ENCODE results near the gene ROR1. TPM values are rescaled to one million over a fixed set of nuclear protein-coding genes. Genes with fewer than 3 reads are reported as not detected.
A peak's percentile ranks its signal among the peaks of the same experiment; 100 is the strongest.

Gene ROR1
- total RNA-seq, 1 donor, result 0.10 TPM

DNA sequence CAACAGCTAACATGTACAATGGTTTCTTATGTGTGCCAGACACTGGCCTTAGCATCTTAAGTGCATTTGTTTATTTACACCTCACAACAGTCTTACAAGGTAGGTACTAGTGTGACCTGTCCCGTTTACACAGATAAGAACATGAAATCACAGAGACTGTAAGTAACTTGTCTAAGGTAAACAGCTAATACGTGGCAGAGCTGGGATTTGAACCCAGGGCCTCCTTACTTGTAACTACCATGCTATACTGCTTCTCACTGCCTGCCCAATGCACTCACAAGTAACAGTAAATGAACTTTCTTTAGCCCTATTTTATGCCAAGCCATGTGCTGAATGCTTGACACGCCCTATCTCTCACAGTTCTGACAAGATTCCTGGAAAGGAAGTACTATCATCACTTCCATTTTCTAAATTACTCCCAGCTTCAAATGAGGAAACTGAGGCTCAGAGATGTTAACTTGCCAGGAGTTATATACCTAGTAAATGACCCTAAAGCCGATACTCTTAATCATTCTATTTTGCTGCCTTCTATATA, 25.7 kb upstream of the ROR1 start:
- no peak overlapping the region for H3K4me3 ChIP-seq (ENCODE audit: low read length)
- no peaks in the 10 kb centered on the region for H3K4me1 ChIP-seq (ENCODE audit: insufficient read depth, low read length)
- H3K9me3 ChIP-seq (ENCODE audit: low read depth, low read length), result no peaks in the 10 kb centered on the region
- H3K27me3 ChIP-seq (ENCODE audit: insufficient read depth, low read length), result no peaks in the 10 kb centered on the region

DNA sequence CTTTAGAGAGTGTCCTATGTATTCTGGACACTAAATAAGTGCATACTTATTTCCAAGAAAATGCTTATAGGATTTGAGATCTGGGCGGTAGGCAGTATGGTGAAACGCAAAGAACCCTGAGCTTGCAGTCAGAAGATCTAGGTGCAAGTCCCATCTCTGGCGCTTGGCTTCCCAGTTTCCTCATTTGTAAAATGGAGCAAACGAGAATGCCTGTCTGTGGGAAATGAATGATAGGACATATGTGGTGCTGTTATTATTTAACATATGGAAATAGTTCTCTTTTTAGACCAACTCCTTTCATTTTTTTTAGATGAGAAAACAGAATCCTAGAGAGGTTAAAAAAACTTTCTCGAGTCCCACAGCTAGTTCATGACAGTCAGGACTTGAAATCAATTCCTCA, 25.2 kb upstream of the ROR1 start:
- Histone ChIP-seq H3K9me3 (ENCODE audit: low read depth, low read length) (no peaks in the 10 kb centered on the region), H3K4me3 (ENCODE audit: low read length) (no peak overlapping the region), H3K4me1 (ENCODE audit: insufficient read depth, low read length) (no peaks in the 10 kb centered on the region), H3K27me3 (ENCODE audit: insufficient read depth, low read length) (no peaks in the 10 kb centered on the region)

DNA sequence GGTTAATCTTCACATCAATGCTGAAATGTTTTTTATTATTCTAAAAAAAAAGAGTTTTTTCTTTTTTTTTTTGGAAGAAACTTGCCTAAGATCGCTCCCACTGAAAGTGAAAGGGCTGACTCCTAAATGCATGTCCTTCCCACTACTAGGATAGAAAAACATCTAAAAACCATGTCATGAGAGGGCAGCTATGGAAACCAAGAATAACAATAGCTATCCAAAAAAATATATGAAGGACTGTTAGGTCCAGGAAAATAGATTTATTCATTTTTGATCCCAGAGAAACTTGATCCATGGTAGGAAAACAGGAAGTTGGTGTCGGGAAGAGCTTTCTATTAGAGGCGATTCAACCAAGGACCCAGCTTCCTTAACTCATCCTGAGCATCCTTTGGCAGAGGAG, 23.1 kb upstream of the ROR1 start:
- Histone ChIP-seq H3K27me3 (ENCODE audit: insufficient read depth, low read length) (no peaks in the 10 kb centered on the region), H3K9me3 (ENCODE audit: low read depth, low read length) (no peaks in the 10 kb centered on the region), H3K4me3 (ENCODE audit: low read length) (no peak overlapping the region), H3K4me1 (ENCODE audit: insufficient read depth, low read length) (no peaks in the 10 kb centered on the region)

DNA sequence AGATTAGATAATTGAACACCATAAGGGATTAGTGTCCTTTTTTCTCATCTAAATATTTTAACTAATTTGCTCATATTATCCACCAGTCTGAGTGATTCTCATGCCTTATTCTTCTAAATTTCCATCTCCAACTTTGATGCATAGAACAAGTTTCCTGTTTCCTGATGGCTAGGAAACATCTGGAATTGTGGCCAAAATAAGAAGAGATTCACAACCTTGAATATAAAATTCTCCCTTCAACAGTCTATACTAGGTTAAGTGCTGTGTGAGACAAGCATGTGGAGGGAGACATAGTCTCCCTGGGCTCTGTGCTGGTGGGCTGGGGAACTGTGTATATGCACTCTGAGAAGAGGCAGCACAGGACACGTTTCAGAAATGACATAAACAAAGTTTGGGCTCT, 21.6 kb upstream of the ROR1 start:
- no peaks in the 10 kb centered on the region for H3K27me3 ChIP-seq (ENCODE audit: insufficient read depth, low read length)
- no peaks in the 10 kb centered on the region for H3K9me3 ChIP-seq (ENCODE audit: low read depth, low read length)
- H3K4me3 ChIP-seq (ENCODE audit: low read length), result no peak overlapping the region
- H3K4me1 ChIP-seq (ENCODE audit: insufficient read depth, low read length), result no peaks in the 10 kb centered on the region

DNA sequence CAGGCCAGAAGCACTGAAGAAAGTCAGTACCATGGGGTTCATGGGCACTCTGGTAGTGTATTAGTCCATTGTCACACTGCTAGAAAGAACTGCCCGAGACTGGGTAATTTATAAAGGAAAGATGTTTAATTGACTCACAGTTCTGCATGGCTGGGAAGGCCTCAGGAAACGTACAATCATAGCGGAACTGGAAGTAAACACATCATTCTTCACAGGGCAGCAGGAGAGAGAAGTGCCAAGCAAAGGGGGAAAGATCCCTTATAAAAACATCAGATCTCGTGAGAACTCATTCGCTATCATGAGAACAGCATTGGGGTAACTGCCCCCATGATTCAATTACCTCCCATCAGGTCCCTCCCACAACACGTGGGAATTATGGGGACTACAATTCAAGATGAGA, 20.2 kb upstream of the ROR1 start:
- Histone ChIP-seq H3K4me1 (ENCODE audit: insufficient read depth, low read length) (no peaks in the 10 kb centered on the region), H3K9me3 (ENCODE audit: low read depth, low read length) (no peaks in the 10 kb centered on the region), H3K27me3 (ENCODE audit: insufficient read depth, low read length) (no peaks in the 10 kb centered on the region), H3K4me3 (ENCODE audit: low read length) (no peak overlapping the region)

DNA sequence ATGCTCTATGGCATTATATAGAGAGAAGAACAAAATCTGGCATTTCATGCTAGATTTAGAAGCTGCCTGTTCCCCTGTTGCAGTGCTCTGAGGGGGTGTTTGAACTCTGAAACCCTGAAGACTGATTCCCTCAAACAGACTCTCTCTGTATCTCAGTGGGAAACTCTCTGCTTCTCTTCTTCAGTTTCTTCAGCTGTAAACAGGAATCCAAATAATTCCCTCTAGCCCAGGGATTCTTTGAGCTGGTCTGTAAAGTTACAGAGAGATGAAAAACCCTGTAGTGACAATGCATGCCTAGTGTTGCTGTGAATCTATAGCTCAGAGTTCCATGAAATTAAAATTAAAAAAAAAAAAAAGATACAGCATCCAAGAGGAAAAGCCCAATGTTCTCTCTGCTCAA, 17.0 kb upstream of the ROR1 start:
- Histone ChIP-seq H3K4me1 (ENCODE audit: insufficient read depth, low read length) (no peaks in the 10 kb centered on the region), H3K4me3 (ENCODE audit: low read length) (no peak overlapping the region), H3K27me3 (ENCODE audit: insufficient read depth, low read length) (no peaks in the 10 kb centered on the region), H3K9me3 (ENCODE audit: low read depth, low read length) (no peaks in the 10 kb centered on the region)

DNA sequence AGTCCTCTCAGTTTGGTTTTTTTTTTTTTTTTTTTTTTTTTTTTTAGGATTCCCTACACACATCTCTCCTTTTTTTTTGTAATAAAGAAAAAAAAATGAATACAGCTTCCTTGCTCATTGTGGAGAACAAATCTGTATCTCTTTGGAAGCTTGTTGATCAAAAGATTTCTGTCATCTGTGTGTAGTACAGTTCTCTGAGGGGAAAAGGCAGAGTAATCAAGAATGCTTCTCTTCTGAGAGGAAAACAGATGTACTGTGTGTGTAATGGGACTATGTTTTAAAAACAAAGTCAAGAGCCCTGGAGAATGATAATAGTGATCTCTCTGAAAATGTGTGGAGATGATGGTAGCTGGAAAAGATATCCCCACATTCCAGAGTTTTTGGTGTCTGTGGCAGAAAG, 16.5 kb upstream of the ROR1 start:
- Histone ChIP-seq H3K4me3 (ENCODE audit: low read length) (no peak overlapping the region), H3K4me1 (ENCODE audit: insufficient read depth, low read length) (no peaks in the 10 kb centered on the region), H3K27me3 (ENCODE audit: insufficient read depth, low read length) (no peaks in the 10 kb centered on the region), H3K9me3 (ENCODE audit: low read depth, low read length) (no peaks in the 10 kb centered on the region)

DNA sequence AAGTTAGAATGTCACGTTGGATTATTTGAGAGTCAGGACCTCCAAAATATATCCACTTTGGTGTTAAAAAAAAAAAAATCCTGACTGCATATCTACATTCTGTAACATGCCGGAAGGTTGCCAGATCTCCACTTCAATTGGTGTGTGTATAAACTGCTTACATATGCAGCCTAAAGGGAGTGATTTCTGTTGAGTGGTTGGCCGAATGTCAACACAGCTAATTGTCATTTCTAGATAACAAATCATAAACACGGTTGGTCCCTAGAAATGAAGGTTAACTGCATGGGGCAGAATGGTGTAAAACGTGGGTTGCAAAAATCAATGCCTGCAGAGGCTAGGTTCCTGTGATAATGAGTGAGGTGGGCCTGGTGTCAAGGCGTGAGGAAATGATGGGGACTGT, 15.0 kb upstream of the ROR1 start:
- Histone ChIP-seq H3K4me1 (ENCODE audit: insufficient read depth, low read length) (no peaks in the 10 kb centered on the region), H3K9me3 (ENCODE audit: low read depth, low read length) (no peaks in the 10 kb centered on the region), H3K27me3 (ENCODE audit: insufficient read depth, low read length) (no peaks in the 10 kb centered on the region), H3K4me3 (ENCODE audit: low read length) (no peak overlapping the region)

DNA sequence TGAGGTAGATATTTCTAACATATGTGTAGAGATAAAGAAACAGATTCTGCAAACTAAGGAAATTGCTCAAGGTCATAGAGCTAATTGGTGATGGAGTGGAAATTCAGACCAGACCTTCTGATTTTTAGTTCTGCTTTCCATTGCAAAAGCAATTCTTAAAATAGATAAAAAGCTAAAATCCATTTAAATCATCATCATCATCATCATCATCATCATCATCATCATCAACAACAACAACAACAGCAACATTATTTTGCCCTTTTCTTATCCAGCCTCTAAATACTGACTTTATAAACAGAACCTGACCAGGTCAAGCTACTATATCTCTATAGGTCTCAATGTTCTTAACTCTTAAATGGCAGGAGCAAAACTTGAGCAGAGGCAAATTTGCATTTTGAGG, 14.0 kb upstream of the ROR1 start:
- Histone ChIP-seq H3K27me3 (ENCODE audit: insufficient read depth, low read length) (no peaks in the 10 kb centered on the region), H3K4me1 (ENCODE audit: insufficient read depth, low read length) (no peaks in the 10 kb centered on the region)

DNA sequence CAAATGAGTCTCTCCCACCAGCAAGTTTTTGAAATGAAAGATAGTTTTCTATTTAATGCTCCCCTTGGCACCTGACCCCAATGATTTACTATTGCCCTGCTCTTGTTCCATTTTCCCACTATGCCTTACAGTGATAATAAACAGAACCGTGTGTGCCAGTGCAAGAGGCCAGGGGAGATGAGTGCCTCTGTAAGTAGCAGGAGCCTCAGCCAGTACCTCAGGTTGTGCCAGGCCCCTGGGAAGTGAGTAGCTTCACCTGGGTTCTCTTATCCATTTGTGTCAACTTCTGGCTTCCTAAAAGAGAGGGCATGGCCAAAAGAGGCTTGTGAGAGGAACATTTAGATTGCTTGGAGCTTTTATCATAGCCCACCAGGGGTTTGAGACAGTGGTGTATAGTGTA, 3.4 kb upstream of the ROR1 start:
- Histone ChIP-seq H3K4me3 (ENCODE audit: low read length) (no peak overlapping the region), H3K27me3 (ENCODE audit: insufficient read depth, low read length) (peaks cover 36% of the 10 kb centered on the region), H3K9me3 (ENCODE audit: low read depth, low read length) (no peaks in the 10 kb centered on the region), H3K4me1 (ENCODE audit: insufficient read depth, low read length) (peaks cover 14% of the 10 kb centered on the region)

More for the DNA sequence above, 14.0 kb upstream of the ROR1 start:
- no peaks in the 10 kb centered on the region for H3K9me3 ChIP-seq (ENCODE audit: low read depth, low read length)
- no peak overlapping the region for H3K4me3 ChIP-seq (ENCODE audit: low read length)

DNA sequence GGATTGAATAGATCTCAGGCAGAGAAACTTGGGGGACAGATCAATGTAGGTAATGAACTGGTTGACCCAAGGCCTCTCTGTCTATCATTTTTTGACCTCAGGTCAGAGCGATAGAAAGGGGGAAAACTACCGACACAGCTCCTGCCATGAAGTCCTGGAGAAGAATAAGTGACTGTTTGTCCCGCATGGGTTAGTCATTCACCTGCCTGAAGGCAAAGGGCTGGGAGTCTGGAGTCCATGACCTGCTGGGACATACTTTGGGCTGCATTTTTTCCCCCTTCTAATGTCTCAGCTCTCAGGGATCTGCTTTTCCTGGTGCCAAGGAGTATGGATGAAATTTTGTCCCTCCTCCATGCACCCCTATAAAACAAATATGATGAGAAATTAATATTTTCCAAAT, 1.6 kb upstream of the ROR1 start:
- no peak overlapping the region for H3K4me3 ChIP-seq (ENCODE audit: low read length)
- no peaks in the 10 kb centered on the region for H3K9me3 ChIP-seq (ENCODE audit: low read depth, low read length)
- H3K27me3 ChIP-seq (ENCODE audit: insufficient read depth, low read length), result peaks cover 54% of the 10 kb centered on the region
- H3K4me1 ChIP-seq (ENCODE audit: insufficient read depth, low read length), result peaks cover 14% of the 10 kb centered on the region

DNA sequence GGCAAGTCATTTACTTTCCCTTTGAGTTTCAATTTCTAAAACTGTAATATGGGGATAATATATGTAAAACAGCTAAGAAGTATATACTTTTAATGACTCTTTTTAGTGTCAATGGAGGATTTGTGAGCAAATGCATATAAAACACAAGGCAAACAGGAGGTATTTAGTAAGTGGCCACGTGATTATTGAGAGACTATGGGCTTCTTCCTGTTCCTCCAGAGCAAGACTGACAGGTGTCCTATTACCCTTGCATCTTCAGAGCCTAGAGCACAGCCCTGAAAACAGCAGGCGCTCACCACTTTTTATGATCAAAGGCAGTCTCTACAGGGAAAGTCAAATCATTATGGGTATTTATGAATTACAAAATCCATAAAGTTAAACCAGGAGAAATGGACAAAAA, 941 bp upstream of the ROR1 start:
- H3K4me3 ChIP-seq (ENCODE audit: low read length), result no peak overlapping the region
- H3K4me1 ChIP-seq (ENCODE audit: insufficient read depth, low read length), result peaks cover 14% of the 10 kb centered on the region
- H3K27me3 ChIP-seq (ENCODE audit: insufficient read depth, low read length), result peaks cover 61% of the 10 kb centered on the region
- H3K9me3 ChIP-seq (ENCODE audit: low read depth, low read length), result no peaks in the 10 kb centered on the region

DNA sequence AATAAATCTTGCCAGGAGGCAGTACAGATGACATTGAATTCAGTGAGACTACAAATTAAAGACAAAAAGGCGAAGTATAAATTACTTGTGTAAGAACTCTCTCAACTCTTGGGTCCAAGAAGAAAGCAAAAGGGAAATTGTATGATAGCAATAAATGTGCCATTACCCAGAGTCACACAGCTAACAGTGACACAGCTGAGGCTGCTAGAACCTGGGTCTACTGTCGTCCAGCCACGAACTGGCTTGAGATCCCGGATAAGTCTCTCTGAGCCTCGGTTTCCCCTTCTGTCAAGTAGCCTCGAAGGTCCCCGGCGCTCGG, 362 bp upstream of the ROR1 start:
- Histone ChIP-seq H3K27me3 (ENCODE audit: insufficient read depth, low read length) (peaks cover 64% of the 10 kb centered on the region), H3K4me3 (ENCODE audit: low read length) (no peak overlapping the region), H3K4me1 (ENCODE audit: insufficient read depth, low read length) (peaks cover 14% of the 10 kb centered on the region), H3K9me3 (ENCODE audit: low read depth, low read length) (no peaks in the 10 kb centered on the region)

DNA sequence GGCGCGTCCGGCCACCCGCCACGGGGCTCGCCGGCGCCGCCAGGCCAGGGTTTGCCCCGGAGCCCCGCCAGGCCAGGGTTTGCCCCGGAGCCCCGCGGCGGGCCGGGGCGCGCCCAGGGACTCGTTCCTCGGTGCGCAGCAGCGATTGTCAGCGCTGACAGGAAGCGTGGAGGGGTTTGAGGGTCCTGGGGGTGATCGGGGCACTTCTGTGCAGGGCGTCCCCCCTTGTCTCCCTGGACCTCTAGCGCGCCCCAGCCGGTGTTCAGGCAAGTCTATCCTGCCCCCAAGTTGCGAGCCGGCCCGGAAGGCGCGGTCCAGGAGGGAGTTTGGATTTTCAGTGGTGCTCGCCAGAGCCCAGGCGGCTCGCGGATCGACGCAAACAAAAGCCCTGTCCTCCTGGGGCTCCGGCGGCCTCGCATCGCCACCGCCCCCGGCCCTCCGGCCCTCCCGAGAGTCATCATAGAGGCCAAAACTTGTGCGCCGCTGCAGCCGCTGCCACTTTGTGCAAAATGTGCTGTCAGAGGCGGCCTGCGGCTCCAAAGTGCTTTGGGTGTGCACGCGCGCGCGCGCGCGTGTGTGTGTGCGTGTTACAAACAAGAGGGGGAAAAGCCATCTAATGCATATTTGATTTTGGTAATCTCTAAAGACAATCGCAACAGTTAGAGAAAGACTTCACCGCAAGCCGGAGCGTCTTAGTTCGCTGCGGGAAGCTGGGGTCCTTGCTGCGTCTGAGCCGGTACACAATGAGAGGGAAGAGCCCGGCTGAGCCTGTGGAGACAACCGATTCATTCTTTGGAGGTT, 1.0 kb downstream of the ROR1 start:
- peak overlapping the region; percentile 12 for H3K4me3 ChIP-seq (ENCODE audit: low read length)
- peaks cover 14% of the 10 kb centered on the region for H3K4me1 ChIP-seq (ENCODE audit: insufficient read depth, low read length)
- H3K9me3 ChIP-seq (ENCODE audit: low read depth, low read length), result no peaks in the 10 kb centered on the region
- H3K27me3 ChIP-seq (ENCODE audit: insufficient read depth, low read length), result peaks cover 64% of the 10 kb centered on the region

DNA sequence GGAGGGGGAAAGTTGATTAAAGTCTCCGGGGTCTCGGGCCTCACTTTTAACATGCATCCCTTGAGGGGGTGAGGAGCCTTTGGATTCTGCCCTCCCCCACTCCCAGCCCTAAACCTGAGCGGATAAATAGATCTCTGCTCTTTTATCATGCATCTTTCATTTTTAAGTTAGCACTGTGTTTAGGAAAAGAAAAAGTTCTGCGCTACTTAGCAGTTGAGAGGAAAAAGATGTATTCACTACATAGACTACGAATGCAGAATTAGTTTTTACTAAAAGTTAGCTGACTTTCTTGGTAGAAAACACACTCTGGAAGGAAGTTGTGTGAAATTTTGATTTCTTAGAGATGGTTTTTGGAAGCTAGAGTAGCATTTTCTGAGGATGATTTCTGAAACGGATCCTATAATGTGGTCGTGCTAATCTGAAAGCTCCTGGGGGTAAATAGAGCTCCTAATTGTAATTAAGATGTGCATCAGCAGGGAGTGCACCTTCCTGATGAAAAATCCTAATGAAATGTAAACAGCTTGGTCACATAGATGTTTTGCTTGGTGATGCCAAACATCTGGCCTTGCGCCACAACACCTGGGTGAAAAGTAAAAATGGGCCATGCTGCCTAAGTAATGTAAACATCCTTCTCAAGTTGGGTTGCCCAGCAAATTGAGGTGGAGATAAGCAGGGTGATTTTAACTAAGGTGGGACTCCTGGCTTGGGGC, 1.8 kb downstream of the ROR1 start:
- Histone ChIP-seq H3K4me1 (ENCODE audit: insufficient read depth, low read length) (peaks cover 14% of the 10 kb centered on the region), H3K4me3 (ENCODE audit: low read length) (no peak overlapping the region), H3K9me3 (ENCODE audit: low read depth, low read length) (no peaks in the 10 kb centered on the region), H3K27me3 (ENCODE audit: insufficient read depth, low read length) (peaks cover 68% of the 10 kb centered on the region)

DNA sequence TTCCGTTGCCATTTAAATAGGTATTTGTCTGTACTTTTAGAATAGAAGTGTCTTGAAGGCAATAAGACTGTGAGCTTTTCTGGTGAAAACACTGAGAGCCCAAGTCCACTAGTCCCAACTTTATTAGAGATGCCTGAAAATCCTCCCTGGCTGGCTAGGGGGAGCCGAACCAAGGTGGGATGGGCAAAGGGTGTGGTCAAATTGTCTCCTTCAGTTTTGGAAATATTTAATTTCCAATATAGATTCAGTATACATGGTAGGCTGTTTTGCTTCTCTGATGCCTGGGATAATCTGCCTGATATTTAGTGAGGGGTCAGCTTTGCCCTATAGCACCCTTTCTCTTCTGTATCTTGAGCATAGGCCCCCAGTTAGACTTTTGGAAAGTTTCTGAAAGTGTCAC, 3.5 kb downstream of the ROR1 start:
- peaks cover 61% of the 10 kb centered on the region for H3K27me3 ChIP-seq (ENCODE audit: insufficient read depth, low read length)
- H3K9me3 ChIP-seq (ENCODE audit: low read depth, low read length), result no peaks in the 10 kb centered on the region
- H3K4me1 ChIP-seq (ENCODE audit: insufficient read depth, low read length), result peaks cover 14% of the 10 kb centered on the region
- no peak overlapping the region for H3K4me3 ChIP-seq (ENCODE audit: low read length)

All from mononuclear cell (primary cell).